Neural progenitor cell (in vitro differentiated cells): Measurements from ENCODE around the gene MMP11. TPM values are rescaled to one million over a fixed set of nuclear protein-coding genes. Genes with fewer than 3 reads are reported as not detected.

Source experiments
- DNase-seq: peaks from one replicate; pipeline ENCODE4 v3.0.0-alpha.2; 2016; ENCODE audit warnings: low spot score
- H2AFZ ChIP-seq: fragments of 200-600 bp; sonication (generic); replicated peaks from 2 replicates; pipeline ENCODE4 v1.6.1; 2016; ENCODE audit warnings: antibody characterized with exemption
- H3F3A ChIP-seq: fragments of 200-600 bp; sonication (generic); 2 replicates; pipeline ENCODE4 v1.6.1; 2016; ENCODE audit warnings: antibody characterized with exemption, low read depth
- H3K27ac ChIP-seq: fragments of 200-600 bp; sonication (generic); 2 replicates; pipeline ENCODE4 v1.5.1; 2016; ENCODE audit warnings: mild to moderate bottlenecking
- H3K27me3 ChIP-seq: fragments of 200-600 bp; sonication (generic); 2 replicates; pipeline ENCODE4 v1.6.1; 2016; ENCODE audit warnings: mild to moderate bottlenecking, moderate library complexity
- H3K36me3 ChIP-seq: fragments of 200-600 bp; sonication (generic); 2 replicates; pipeline ENCODE4 v1.5.1; 2016
- H3K4me1 ChIP-seq: fragments of 200-600 bp; sonication (generic); 2 replicates; pipeline ENCODE4 v1.6.1; 2016; ENCODE audit warnings: mixed run types
- H3K4me2 ChIP-seq: fragments of 200-600 bp; sonication (generic); 2 replicates; pipeline ENCODE4 v1.6.1; 2016
- H3K4me3 ChIP-seq: fragments of 200-600 bp; sonication (generic); 2 replicates; pipeline ENCODE4 v1.5.1; 2016
- H3K79me2 ChIP-seq: fragments of 200-600 bp; sonication (generic); 2 replicates; pipeline ENCODE4 v1.6.1; 2016; ENCODE audit warnings: low read depth
- H3K9ac ChIP-seq: fragments of 200-600 bp; sonication (generic); 2 replicates; pipeline ENCODE4 v1.6.1; 2016
- H3K9me3 ChIP-seq: fragments of 200-600 bp; sonication (generic); 2 replicates; pipeline ENCODE4 v1.5.1; 2016; ENCODE audit warnings: low read depth
- H4K20me1 ChIP-seq: fragments of 200-600 bp; sonication (generic); 2 replicates; pipeline ENCODE4 v1.6.1; 2016; ENCODE audit warnings: low read depth
- H3K27ac Mint-ChIP-seq: 3 replicates; pipeline ENCODE4 v1.8.0; 2021; ENCODE audit warnings: mixed read lengths
- H3K27me3 Mint-ChIP-seq: 2 replicates; pipeline ENCODE4 v1.8.0; 2022; ENCODE audit warnings: low read depth, mild to moderate bottlenecking, inconsistent platforms, moderate library complexity, mixed read lengths; ENCODE audit not compliant: insufficient read depth
- H3K36me3 Mint-ChIP-seq: 3 replicates; pipeline ENCODE4 v1.8.0; 2021; ENCODE audit warnings: mixed read lengths
- H3K4me1 Mint-ChIP-seq: 3 replicates; pipeline ENCODE4 v1.8.0; 2021; ENCODE audit warnings: mixed read lengths
- H3K4me3 Mint-ChIP-seq: 3 replicates; pipeline ENCODE4 v1.8.0; 2021; ENCODE audit warnings: mild to moderate bottlenecking, moderate library complexity, mixed read lengths
- H3K9me3 Mint-ChIP-seq: 3 replicates; pipeline ENCODE4 v1.8.0; 2020; ENCODE audit warnings: mixed read lengths
- CTCF ChIP-seq: fragments of 200-600 bp; sonication (generic); IDR thresholded peaks from 2 replicates; pipeline ENCODE4 v1.5.1; 2017; ENCODE audit warnings: antibody characterized with exemption, mild to moderate bottlenecking
- EZH2 ChIP-seq: fragments of 200-600 bp; sonication (generic); IDR thresholded peaks from 2 replicates; pipeline ENCODE4 v1.6.1; 2017; ENCODE audit warnings: antibody characterized with exemption, mild to moderate bottlenecking, moderate library complexity
- EZH2phosphoT487 ChIP-seq: fragments of 200-600 bp; sonication (generic); IDR thresholded peaks from 2 replicates; pipeline ENCODE4 v1.6.1; 2017; ENCODE audit warnings: antibody characterized with exemption
- total RNA-seq: library from RNA; depleted of rRNA; stranded (reverse); fragments of >200 nt; gene quantifications from 2 replicates; pipeline ENCODE4 v1.2.3, GENCODE V29; 2015; ENCODE audit warnings: low replicate concordance

Gene MMP11
- total RNA-seq, 1 donor from 2014 or later, result 4.1 TPM

GRCh38 chr22:23783265-23784150, 10.9 kb downstream of the MMP11 start:
- Histone ChIP-seq H3K4me1 (peaks cover 13% of the 10 kb centered on the region), H3K27me3 (no peaks in the 10 kb centered on the region), H3K36me3 (no peaks in the 10 kb centered on the region), H2AFZ (no peak overlapping the region), H3K9me3 (no peaks in the 10 kb centered on the region), H3K9ac (no peak overlapping the region), H3K79me2 (peaks cover 12% of the 10 kb centered on the region), H3K4me2 (no peak overlapping the region), H3F3A (peaks cover 16% of the 10 kb centered on the region), H4K20me1 (peaks cover 12% of the 10 kb centered on the region), H3K4me3 (no peak overlapping the region), H3K27ac (no peak overlapping the region)
- Mint-ChIP-seq H3K36me3 (no peaks in the 10 kb centered on the region), H3K27ac (no peak overlapping the region), H3K9me3 (no peaks in the 10 kb centered on the region), H3K27me3 (peaks cover 4% of the 10 kb centered on the region), H3K4me1 (peaks cover 24% of the 10 kb centered on the region), H3K4me3 (no peak overlapping the region)
- TF ChIP-seq EZH2phosphoT487 (no peak), CTCF (no peak), EZH2 (no peak)
- DNase-seq, result no peak

- no peaks in the 10 kb centered on the region for H3K9me3 ChIP-seq
- Mint-ChIP-seq H3K4me3 (no peak overlapping the region), H3K36me3 (peaks cover under 1% of the 10 kb centered on the region), H3K27ac (no peak overlapping the region), H3K27me3 (peaks cover 4% of the 10 kb centered on the region), H3K4me1 (peaks cover 26% of the 10 kb centered on the region), H3K9me3 (no peaks in the 10 kb centered on the region)
- H3K9ac ChIP-seq, result no peak overlapping the region
- H3K4me1 ChIP-seq, result peaks cover 21% of the 10 kb centered on the region
- no peak overlapping the region for H3K4me3 ChIP-seq
- H3K36me3 ChIP-seq, result no peaks in the 10 kb centered on the region
- peaks cover 20% of the 10 kb centered on the region for H4K20me1 ChIP-seq
- H3K4me2 ChIP-seq, result no peak overlapping the region
- no peak for DNase-seq
- peaks cover 16% of the 10 kb centered on the region for H3F3A ChIP-seq
- H3K79me2 ChIP-seq, result peaks cover 20% of the 10 kb centered on the region
- no peak overlapping the region for H3K27ac ChIP-seq
- no peak for TF ChIP-seq EZH2
- TF ChIP-seq EZH2phosphoT487, result no peak
- no peak for TF ChIP-seq CTCF
- no peaks in the 10 kb centered on the region for H3K27me3 ChIP-seq
- no peak overlapping the region for H2AFZ ChIP-seq
These were observed 11.6 kb downstream of the MMP11 start for GRCh38 chr22:23784215-23784732.

GRCh38 chr22:23786261-23786710, 13.6 kb downstream of the MMP11 start:
- Mint-ChIP-seq H3K36me3 (peaks cover 7% of the 10 kb centered on the region), H3K9me3 (no peaks in the 10 kb centered on the region), H3K4me1 (peaks cover 31% of the 10 kb centered on the region), H3K4me3 (peak overlapping the region; percentile 93), H3K27ac (peak overlapping the region; percentile 99), H3K27me3 (peaks cover 1% of the 10 kb centered on the region)
- Histone ChIP-seq H3F3A (peaks cover 16% of the 10 kb centered on the region), H4K20me1 (peaks cover 40% of the 10 kb centered on the region), H3K9me3 (no peaks in the 10 kb centered on the region), H2AFZ (peak overlapping the region; percentile 77), H3K4me1 (peaks cover 24% of the 10 kb centered on the region), H3K9ac (no peak overlapping the region), H3K27me3 (no peaks in the 10 kb centered on the region), H3K27ac (peak overlapping the region; percentile 97), H3K4me2 (peak overlapping the region; percentile 91), H3K4me3 (peak overlapping the region; percentile 78), H3K36me3 (no peaks in the 10 kb centered on the region), H3K79me2 (peaks cover 40% of the 10 kb centered on the region)
- TF ChIP-seq EZH2, result no peak
- TF ChIP-seq CTCF, result no peak
- TF ChIP-seq EZH2phosphoT487, result no peak
- DNase-seq, result no peak
